ENCODE measurements around the gene DLGAP4.

DLGAP4 gene

GRCh38 chr20:36460648-36461599, 154.8 kb downstream of the DLGAP4 start:
- no peak for TF ChIP-seq CTCF (IDR thresholded peaks at IDR 0.05)
- Mint-ChIP-seq H3K4me3 (peak overlapping the region; percentile 60), H3K27ac (peak overlapping the region; percentile 42), H3K36me3 (ENCODE audit: low read depth) (peaks cover 4% of the 10 kb centered on the region), H3K4me1 (peaks cover 47% of the 10 kb centered on the region), H3K9me3 (no peaks in the 10 kb centered on the region), H3K27me3 (ENCODE audit: low read depth, poor library complexity) (peaks cover 6% of the 10 kb centered on the region)
- peak; percentile 93 for DNase-seq

- H3K36me3 Mint-ChIP-seq (ENCODE audit: low read depth), result peaks cover 4% of the 10 kb centered on the region
- DNase-seq, result peak; percentile 61
- H3K27ac Mint-ChIP-seq, result peak overlapping the region; percentile 95
- peaks cover 51% of the 10 kb centered on the region for H3K4me1 Mint-ChIP-seq
- no peaks in the 10 kb centered on the region for H3K9me3 Mint-ChIP-seq
- peak overlapping the region; percentile 100 for H3K4me3 Mint-ChIP-seq
- no peak for TF ChIP-seq CTCF (IDR thresholded peaks at IDR 0.05)
- peaks cover 11% of the 10 kb centered on the region for H3K27me3 Mint-ChIP-seq (ENCODE audit: low read depth, poor library complexity)
These were observed 155.7 kb downstream of the DLGAP4 start for GRCh38 chr20:36461600-36462439.

GRCh38 chr20:36462440-36463211, 156.5 kb downstream of the DLGAP4 start:
- peaks cover 4% of the 10 kb centered on the region for H3K36me3 Mint-ChIP-seq (ENCODE audit: low read depth)
- H3K27me3 Mint-ChIP-seq (ENCODE audit: low read depth, poor library complexity), result peaks cover 11% of the 10 kb centered on the region
- DNase-seq, result peak; percentile 49
- no peak for TF ChIP-seq CTCF (IDR thresholded peaks at IDR 0.05)
- H3K4me3 Mint-ChIP-seq, result peak overlapping the region; percentile 100
- H3K27ac Mint-ChIP-seq, result peak overlapping the region; percentile 95
- peaks cover 59% of the 10 kb centered on the region for H3K4me1 Mint-ChIP-seq
- H3K9me3 Mint-ChIP-seq, result no peaks in the 10 kb centered on the region

- H3K4me3 Mint-ChIP-seq, result peak overlapping the region; percentile 100
- peaks cover 67% of the 10 kb centered on the region for H3K4me1 Mint-ChIP-seq
- peak overlapping the region; percentile 72 for H3K27ac Mint-ChIP-seq
- no peak for DNase-seq
- H3K9me3 Mint-ChIP-seq, result no peaks in the 10 kb centered on the region
- TF ChIP-seq CTCF (IDR thresholded peaks at IDR 0.05), result no peak
- peaks cover 4% of the 10 kb centered on the region for H3K36me3 Mint-ChIP-seq (ENCODE audit: low read depth)
- peaks cover 11% of the 10 kb centered on the region for H3K27me3 Mint-ChIP-seq (ENCODE audit: low read depth, poor library complexity)
These were observed 157.3 kb downstream of the DLGAP4 start for GRCh38 chr20:36463212-36464061.
